Trophoblast cell (in vitro differentiated cells and primary cell): Measurements from ENCODE around the gene CREB5.

ENCODE experiments used
- DNase-seq, 2 donors: peaks; one replicate each; pipeline ENCODE4 v3.0.0-alpha.2; 2016
- H2AFZ ChIP-seq: 2 replicates; pipeline ENCODE4 v1.6.1; 2013; ENCODE audit warnings: low read length, moderate library complexity, mild to moderate bottlenecking; ENCODE audit not compliant: insufficient read depth, poor library complexity
- H2AK5ac ChIP-seq: 2 replicates; pipeline ENCODE4 v1.6.1; 2013; ENCODE audit warnings: mild to moderate bottlenecking, low read length
- H2BK120ac ChIP-seq: 2 replicates; pipeline ENCODE4 v1.6.1; 2013; ENCODE audit warnings: low read length, mild to moderate bottlenecking, moderate library complexity; ENCODE audit not compliant: insufficient read depth, poor library complexity
- H2BK12ac ChIP-seq: 2 replicates; pipeline ENCODE4 v1.6.1; 2013; ENCODE audit warnings: mild to moderate bottlenecking, low read length, moderate library complexity
- H2BK5ac ChIP-seq: 2 replicates; pipeline ENCODE4 v1.6.1; 2013; ENCODE audit warnings: low read length, low read depth, moderate library complexity, mild to moderate bottlenecking; ENCODE audit not compliant: poor library complexity
- H3K14ac ChIP-seq: 2 replicates; pipeline ENCODE4 v1.6.1; 2013; ENCODE audit warnings: mild to moderate bottlenecking, low read length
- H3K18ac ChIP-seq: 2 replicates; pipeline ENCODE4 v1.6.1; 2013; ENCODE audit warnings: mild to moderate bottlenecking, low read length
- H3K23ac ChIP-seq: 2 replicates; pipeline ENCODE4 v1.6.1; 2013; ENCODE audit warnings: low read length
- H3K27ac ChIP-seq: 2 replicates; pipeline ENCODE4 v1.5.1; 2013; ENCODE audit warnings: low read depth, mild to moderate bottlenecking, inconsistent platforms, low read length, moderate library complexity
- H3K27me3 ChIP-seq: 2 replicates; pipeline ENCODE4 v1.6.1; 2013; ENCODE audit warnings: inconsistent platforms, mild to moderate bottlenecking, low read length, moderate library complexity; ENCODE audit not compliant: insufficient read depth
- H3K36me3 ChIP-seq, 2 experiments: 1 replicate in 1 of 2; 2 replicates in 1 of 2; pipeline ENCODE4 v1.6.1; 2013; ENCODE audit warnings: low read length in 2 of 2, mild to moderate bottlenecking in 2 of 2, moderate library complexity in 1 of 2; ENCODE audit not compliant: insufficient read depth in 2 of 2, control insufficient read depth in 1 of 2
- H3K4ac ChIP-seq: 2 replicates; pipeline ENCODE4 v1.6.1; 2013; ENCODE audit warnings: low read depth, mild to moderate bottlenecking, low read length, moderate library complexity
- H3K4me1 ChIP-seq, 2 experiments: 1 replicate in 1 of 2; 2 replicates in 1 of 2; pipeline ENCODE4 v1.6.1; 2013; ENCODE audit warnings: low read length in 2 of 2, mild to moderate bottlenecking in 2 of 2, moderate library complexity in 1 of 2; ENCODE audit not compliant: insufficient read depth in 2 of 2, control insufficient read depth in 1 of 2
- H3K4me2 ChIP-seq: 2 replicates; pipeline ENCODE4 v1.6.1; 2013; ENCODE audit warnings: inconsistent platforms, mild to moderate bottlenecking, low read length, moderate library complexity
- H3K4me3 ChIP-seq: 2 replicates; pipeline ENCODE4 v1.5.1; 2013; ENCODE audit warnings: mild to moderate bottlenecking, low read depth, low read length, inconsistent platforms
- H3K79me1 ChIP-seq: one replicate; pipeline ENCODE4 v1.6.1; 2013; ENCODE audit warnings: low read length
- H3K79me2 ChIP-seq: 2 replicates; pipeline ENCODE4 v1.6.1; 2013; ENCODE audit warnings: low read length, mild to moderate bottlenecking; ENCODE audit not compliant: control insufficient read depth, insufficient read depth, poor library complexity
- H3K9ac ChIP-seq: 2 replicates; pipeline ENCODE4 v1.6.1; 2013; ENCODE audit warnings: mild to moderate bottlenecking, low read length
- H3K9me3 ChIP-seq: 2 replicates; pipeline ENCODE4 v1.6.1; 2013; ENCODE audit warnings: low read depth, mild to moderate bottlenecking, control low read depth, inconsistent platforms, low read length; ENCODE audit not compliant: insufficient read depth
- H4K12ac ChIP-seq: 2 replicates; pipeline ENCODE4 v1.6.1; 2013; ENCODE audit warnings: low read depth, mild to moderate bottlenecking, low read length, moderate library complexity
- H4K8ac ChIP-seq: 2 replicates; pipeline ENCODE4 v1.6.1; 2013; ENCODE audit warnings: low read depth, mild to moderate bottlenecking, low read length, moderate library complexity
- H4K91ac ChIP-seq: one replicate; pipeline ENCODE4 v1.6.1; 2013; ENCODE audit warnings: low read depth, mild to moderate bottlenecking, low read length, moderate library complexity
- WGBS: extraction: QIAGEN DNeasy Blood & Tissue Kit; methylation state at CpG from one replicate; pipeline ENCODE4 v1.1.7; 2013; ENCODE audit warnings: missing lambda C conversion rate; ENCODE audit not compliant: insufficient read length, insufficient coverage; ENCODE audit errors: extremely low coverage; 5-methylcytosine and 5-hydroxymethylcytosine counted together

The CREB5 gene

GRCh38 chr7:28427236-28427635, 14.9 kb downstream of the CREB5 start:
- Histone ChIP-seq H3K79me1 (no peaks in the 10 kb centered on the region), H3K36me3 (no peaks in the 10 kb centered on the region), H3K14ac (no peak overlapping the region), H4K8ac (no peak overlapping the region), H3K4me2 (no peak overlapping the region), H3K27ac (no peak overlapping the region), H3K27me3 (no peaks in the 10 kb centered on the region), H2BK120ac (no peak overlapping the region), H3K9me3 (no peaks in the 10 kb centered on the region), H2BK12ac (no peak overlapping the region), H3K4ac (no peak overlapping the region), H2BK5ac (no peak overlapping the region), H2AK5ac (no peak overlapping the region), H3K9ac (no peak overlapping the region), H3K4me3 (no peak overlapping the region), H3K79me2 (no peaks in the 10 kb centered on the region), H4K12ac (no peak overlapping the region), H2AFZ (no peak overlapping the region), H3K23ac (no peak overlapping the region), H4K91ac (no peak overlapping the region), H3K18ac (no peak overlapping the region), H3K4me1 (no peaks in the 10 kb centered on the region)
- no CpG with 5 or more reads among the region's 4 CpGs for WGBS
- no peak for DNase-seq

GRCh38 chr7:28430616-28431015, 18.3 kb downstream of the CREB5 start:
- Histone ChIP-seq H2BK120ac (no peak overlapping the region), H3K79me1 (no peaks in the 10 kb centered on the region), H3K4me3 (no peak overlapping the region), H4K8ac (no peak overlapping the region), H3K36me3 (no peaks in the 10 kb centered on the region), H3K79me2 (no peaks in the 10 kb centered on the region), H3K14ac (no peak overlapping the region), H2AK5ac (no peak overlapping the region), H3K9me3 (no peaks in the 10 kb centered on the region), H3K27ac (no peak overlapping the region), H2BK12ac (no peak overlapping the region), H3K4me2 (no peak overlapping the region), H3K9ac (no peak overlapping the region), H4K91ac (no peak overlapping the region), H4K12ac (no peak overlapping the region), H2BK5ac (no peak overlapping the region), H3K4ac (no peak overlapping the region), H3K23ac (no peak overlapping the region), H2AFZ (no peak overlapping the region), H3K18ac (no peak overlapping the region), H3K4me1 (no peaks in the 10 kb centered on the region), H3K27me3 (no peaks in the 10 kb centered on the region)
- DNase-seq: no peak
- no CpG with 5 or more reads among the region's 1 CpG for WGBS

DNA sequence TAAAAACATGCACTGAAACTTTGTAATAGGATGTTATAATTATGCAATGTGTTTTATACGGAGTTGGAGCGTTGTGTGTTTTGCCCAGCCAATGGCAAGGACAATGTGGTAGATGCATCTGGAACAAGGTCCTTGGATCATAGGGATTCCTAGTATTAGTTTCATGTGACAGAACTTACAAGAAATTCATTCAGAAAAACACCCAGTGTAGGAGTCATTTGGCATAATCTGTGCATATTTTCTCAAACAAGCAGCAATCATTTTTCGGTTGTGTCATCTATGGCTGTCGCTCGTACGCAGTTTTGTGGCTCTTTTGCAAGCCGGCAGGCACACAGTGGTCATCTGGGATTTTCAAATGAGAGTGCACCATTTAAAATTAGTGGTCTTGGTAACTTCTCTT, 19.8 kb downstream of the CREB5 start:
- Histone ChIP-seq H3K27me3 (no peaks in the 10 kb centered on the region), H3K27ac (no peak overlapping the region), H2AK5ac (no peak overlapping the region), H3K79me1 (no peaks in the 10 kb centered on the region), H4K8ac (no peak overlapping the region), H2AFZ (no peak overlapping the region), H2BK12ac (no peak overlapping the region), H3K79me2 (no peaks in the 10 kb centered on the region), H2BK120ac (no peak overlapping the region), H3K4me1 (no peaks in the 10 kb centered on the region), H3K14ac (no peak overlapping the region), H3K4me3 (no peak overlapping the region), H3K4ac (no peak overlapping the region), H3K36me3 (no peaks in the 10 kb centered on the region), H4K91ac (no peak overlapping the region), H3K9me3 (no peaks in the 10 kb centered on the region), H3K9ac (no peak overlapping the region), H4K12ac (no peak overlapping the region), H3K18ac (no peak overlapping the region), H3K23ac (no peak overlapping the region), H3K4me2 (no peak overlapping the region), H2BK5ac (no peak overlapping the region)
- no CpG with 5 or more reads among the region's 7 CpGs for WGBS
- no peak for DNase-seq

- WGBS: no CpG with 5 or more reads among the region's 2 CpGs
- H3K27me3 ChIP-seq: no peaks in the 10 kb centered on the region
- H2AK5ac ChIP-seq: no peak overlapping the region
- H3K4me2 ChIP-seq: no peak overlapping the region
- no peak overlapping the region for H3K4me3 ChIP-seq
- no peak overlapping the region for H4K12ac ChIP-seq
- no peak overlapping the region for H2BK120ac ChIP-seq
- H2BK5ac ChIP-seq: no peak overlapping the region
- H3K9me3 ChIP-seq: no peaks in the 10 kb centered on the region
- no peak overlapping the region for H3K4ac ChIP-seq
- H3K18ac ChIP-seq: no peak overlapping the region
- no peak overlapping the region for H3K27ac ChIP-seq
- H3K79me2 ChIP-seq: no peaks in the 10 kb centered on the region
- H3K9ac ChIP-seq: no peak overlapping the region
- H3K79me1 ChIP-seq: no peaks in the 10 kb centered on the region
- no peak for DNase-seq
- no peak overlapping the region for H2AFZ ChIP-seq
- no peak overlapping the region for H3K23ac ChIP-seq
- H4K91ac ChIP-seq: no peak overlapping the region
- no peaks in the 10 kb centered on the region for H3K36me3 ChIP-seq
- no peaks in the 10 kb centered on the region for H3K4me1 ChIP-seq
- H4K8ac ChIP-seq: no peak overlapping the region
- no peak overlapping the region for H3K14ac ChIP-seq
- no peak overlapping the region for H2BK12ac ChIP-seq
Observed at GRCh38 chr7:28433039-28433438, 20.7 kb downstream of the CREB5 start.
